GM18873 (cell line): ENCODE data around the gene SYNDIG1.

Source experiments
- ATAC-seq: cut with Tn5 transposase; IDR thresholded peaks from one replicate; pipeline ENCODE4 v1.9.1; 2021; ENCODE audit warnings: mild to moderate bottlenecking, moderate library complexity, moderate number of reproducible peaks; ENCODE audit not compliant: unreplicated experiment, low FRiP score

The SYNDIG1 gene

GRCh38 chr20:24649787-24650490 is 180.5 kb downstream of the SYNDIG1 start:
- ATAC-seq: no peak

- ATAC-seq: no peak
Observed at GRCh38 chr20:24651171-24651975, 181.9 kb downstream of the SYNDIG1 start.

GRCh38 chr20:24651976-24652345 is 182.5 kb downstream of the SYNDIG1 start:
- ATAC-seq: no peak

GRCh38 chr20:24653306-24653705 is 183.9 kb downstream of the SYNDIG1 start:
- ATAC-seq: no peak

GRCh38 chr20:24654425-24654824 is 185.0 kb downstream of the SYNDIG1 start:
- ATAC-seq: no peak

GRCh38 chr20:24656391-24656790 is 187.0 kb downstream of the SYNDIG1 start:
- no peak for ATAC-seq

GRCh38 chr20:24657196-24657595 is 187.8 kb downstream of the SYNDIG1 start:
- ATAC-seq: no peak

- no peak for ATAC-seq
Observed at GRCh38 chr20:24657878-24658620, 188.6 kb downstream of the SYNDIG1 start.

GRCh38 chr20:24658920-24659660 is 189.7 kb downstream of the SYNDIG1 start:
- no peak for ATAC-seq

- no peak for ATAC-seq
Observed at GRCh38 chr20:24659835-24660234, 190.4 kb downstream of the SYNDIG1 start.

- ATAC-seq: no peak
Observed at GRCh38 chr20:24660651-24661050, 191.2 kb downstream of the SYNDIG1 start.

GRCh38 chr20:24661255-24661654 is 191.8 kb downstream of the SYNDIG1 start:
- ATAC-seq: no peak

GRCh38 chr20:24662322-24662721 is 192.9 kb downstream of the SYNDIG1 start:
- no peak for ATAC-seq

GRCh38 chr20:24662752-24663365 is 193.4 kb downstream of the SYNDIG1 start:
- no peak for ATAC-seq

GRCh38 chr20:24663496-24663895 is 194.1 kb downstream of the SYNDIG1 start:
- ATAC-seq: no peak

- ATAC-seq: no peak
Observed at GRCh38 chr20:24664266-24664986, 195.0 kb downstream of the SYNDIG1 start.

- no peak for ATAC-seq
Observed at GRCh38 chr20:24665196-24665595, 195.8 kb downstream of the SYNDIG1 start.

GRCh38 chr20:24665741-24666191 is 196.3 kb downstream of the SYNDIG1 start:
- ATAC-seq: no peak

GRCh38 chr20:24667689-24668383 is 198.4 kb downstream of the SYNDIG1 start:
- no peak for ATAC-seq
